Endothelial cell of umbilical vein (primary cell): ENCODE results near the gene SMNDC1. TPM values are rescaled to one million over a fixed set of nuclear protein-coding genes. Genes with fewer than 3 reads are reported as not detected.
A peak's percentile ranks its signal among the peaks of the same experiment; 100 is the strongest.

Experiments
- BruUV-seq: library from RNA; stranded (reverse); fragments of 400-500 nt; replicated peaks from 2 replicates; lab custom pipeline; 2021; lab: Mats Ljungman, UMichigan
- CTCF ChIA-PET: fragments of 300-600, 350-600 bp; sonication (Branson Sonifier 250); formaldehyde crosslinking; loops from one replicate; lab custom pipeline; 2021; ENCODE audit warnings: antibody characterized with exemption, inconsistent platforms; lab: Charles Lee
- POLR2A ChIA-PET: fragments of 300-600, 350-600 bp; sonication (Branson Sonifier 250); formaldehyde crosslinking; loops from one replicate; lab custom pipeline; 2021; ENCODE audit warnings: antibody characterized with exemption, inconsistent platforms; lab: Charles Lee
- DNase-seq: peaks from one replicate; pipeline ENCODE4 v3.0.0-alpha.2; 2011; ENCODE audit warnings: low read depth, low spot score
- FAIRE-seq: peaks from 2 replicates; lab custom pipeline; 2011; peaks lifted over from hg19 to GRCh38; lab: Jason Lieb, UNC
- H2AFZ ChIP-seq: 2 replicates; pipeline ENCODE4 v1.6.0; 2012; ENCODE audit warnings: low read depth, low read length, control low read depth, inconsistent platforms
- H3K27ac ChIP-seq: 2 replicates; pipeline ENCODE4 v1.5.1; 2011; ENCODE audit warnings: low read depth, mild to moderate bottlenecking, control low read depth, low read length, moderate library complexity; ENCODE audit not compliant: insufficient read depth
- H3K27me3 ChIP-seq, 2 experiments: 2 replicates each; pipeline versions ENCODE4 v1.6.0 to v1.6.1; 2011; ENCODE audit warnings: low read length in 2 of 2, mixed read lengths in 1 of 2; ENCODE audit not compliant: control insufficient read depth in 2 of 2, insufficient read depth in 2 of 2
- H3K36me3 ChIP-seq, 2 experiments: 2 replicates in 1 of 2; 3 replicates in 1 of 2; pipeline ENCODE4 v1.5.1; 2011; ENCODE audit warnings: low read length in 2 of 2, mild to moderate bottlenecking in 1 of 2, moderate library complexity in 1 of 2; ENCODE audit not compliant: control insufficient read depth in 2 of 2, insufficient read depth in 2 of 2; ENCODE audit errors: extremely low read depth in 1 of 2
- H3K4me1 ChIP-seq: 3 replicates; pipeline ENCODE4 v1.5.1; 2011; ENCODE audit warnings: mild to moderate bottlenecking, low read length; ENCODE audit not compliant: control insufficient read depth, insufficient read depth; ENCODE audit errors: extremely low read depth
- H3K4me2 ChIP-seq: 2 replicates; pipeline ENCODE4 v1.6.1; 2011; ENCODE audit warnings: low read length, control low read depth, mixed read lengths; ENCODE audit not compliant: insufficient read depth
- H3K4me3 ChIP-seq, 3 experiments: fragments of 200-600 bp in 1 of 3; sonication (generic), shearing (Covaris generic) in 1 of 3; replicated peaks in 1 of 3; 2 replicates each; pipeline ENCODE4 v1.5.1; 2011 to 2016; ENCODE audit warnings: control low read depth in 3 of 3, low read length in 3 of 3, mild to moderate bottlenecking in 2 of 3, inconsistent platforms in 1 of 3, low read depth in 1 of 3, moderate library complexity in 1 of 3; ENCODE audit not compliant: insufficient read depth in 1 of 3
- H3K79me2 ChIP-seq: 2 replicates; pipeline ENCODE4 v1.6.0; 2012; ENCODE audit warnings: low read length, inconsistent platforms; ENCODE audit not compliant: control insufficient read depth, insufficient read depth
- H3K9ac ChIP-seq: replicated peaks from 2 replicates; pipeline ENCODE3; 2011; ENCODE audit warnings: low read length, control low read depth; ENCODE audit not compliant: insufficient read depth; ENCODE audit errors: extremely low read depth
- H3K9me1 ChIP-seq: replicated peaks from 3 replicates; pipeline ENCODE4 v1.6.0; 2011; ENCODE audit warnings: mild to moderate bottlenecking, low read length; ENCODE audit not compliant: control insufficient read depth, insufficient read depth; ENCODE audit errors: extremely low read depth
- H3K9me3 ChIP-seq: replicated peaks from 2 replicates; pipeline ENCODE4 v1.5.1; 2012; ENCODE audit warnings: low read length, inconsistent platforms; ENCODE audit not compliant: control insufficient read depth, insufficient read depth
- H4K20me1 ChIP-seq: replicated peaks from 2 replicates; pipeline ENCODE3; 2011; ENCODE audit warnings: mild to moderate bottlenecking, low read length; ENCODE audit not compliant: control insufficient read depth, insufficient read depth; ENCODE audit errors: extremely low read depth
- CTCF ChIP-seq, 2 donors: IDR thresholded peaks; 1 replicate in 1 of 2; 2 replicates in 1 of 2; pipeline ENCODE4 v1.5.1; 2011; ENCODE audit warnings: low read length in 2 of 2, mild to moderate bottlenecking in 2 of 2, moderate library complexity in 2 of 2, control low read depth in 1 of 2, inconsistent platforms in 1 of 2, low read depth in 1 of 2; ENCODE audit not compliant: insufficient read depth in 1 of 2; ENCODE audit errors: extremely low read depth in 1 of 2
- EZH2 ChIP-seq: IDR thresholded peaks from 2 replicates; pipeline ENCODE4 v1.6.1; 2012; ENCODE audit warnings: borderline replicate concordance, low read depth, mild to moderate bottlenecking, moderate library complexity, low read length, inconsistent platforms; ENCODE audit not compliant: severe bottlenecking
- FOS ChIP-seq: IDR thresholded peaks from 2 replicates; pipeline ENCODE4 v1.6.1; 2011; ENCODE audit warnings: mild to moderate bottlenecking, low read length, moderate library complexity, borderline replicate concordance; ENCODE audit not compliant: insufficient read depth
- GATA2 ChIP-seq: IDR thresholded peaks from 2 replicates; pipeline ENCODE4 v1.7.0; 2011; ENCODE audit warnings: low read depth, mild to moderate bottlenecking, moderate library complexity, mixed read lengths, low read length; ENCODE audit not compliant: insufficient read length, insufficient read depth
- JUN ChIP-seq: IDR thresholded peaks from 2 replicates; pipeline ENCODE4 v1.6.1; 2011; ENCODE audit warnings: borderline replicate concordance, low read depth; ENCODE audit not compliant: insufficient read length, insufficient read depth
- MAX ChIP-seq: IDR thresholded peaks from 2 replicates; pipeline ENCODE4 v1.6.1; 2011; ENCODE audit not compliant: insufficient read depth, insufficient read length
- MYC ChIP-seq: IDR thresholded peaks from one replicate; pipeline ENCODE4 v1.6.1; 2011; ENCODE audit warnings: mild to moderate bottlenecking, low read depth, low read length
- POLR2A ChIP-seq: IDR thresholded peaks from 2 replicates; pipeline ENCODE4 v1.6.1; 2012; ENCODE audit warnings: low read depth, mild to moderate bottlenecking, control low read depth, low read length
- POLR2AphosphoS5 ChIP-seq: IDR thresholded peaks from 2 replicates; pipeline ENCODE4 v1.6.1; 2012; ENCODE audit warnings: low read depth, mild to moderate bottlenecking, control low read depth, low read length, moderate library complexity; ENCODE audit not compliant: insufficient read depth
- dilution Hi-C: fragments of 300-500 bp; cut with MboI; formaldehyde crosslinking; loops from one replicate; pipeline ENCODE4 v1.15.0; 2019; ENCODE audit warnings: low sequenced_read_pairs; ENCODE audit not compliant: extremely low pct_ligation_motif_present
- intact Hi-C: fragments of 100-400 bp; cut with micrococcal nuclease; formaldehyde crosslinking; loops from one replicate; pipeline ENCODE4 v1.10.0; 2022
- polyA plus RNA-seq, 4 experiments: library from polyadenylated mRNA; depleted of rRNA in 3 of 4; stranded (reverse) in 3 of 4; unstranded in 1 of 4; fragments of >200 nt; gene quantifications; 2 replicates each; pipeline versions ENCODE4 v1.2.1 to v1.2.3, GENCODE V29; 2011 to 2012; ENCODE audit warnings: missing spikeins in 1 of 4
- total RNA-seq: library from RNA; stranded (reverse); gene quantifications from 2 replicates; pipeline ENCODE4 v1.2.3, GENCODE V29; 2021

SMNDC1 gene
- total and polyA plus RNA-seq, 2 donors (not counting 3 experiments of a cell fraction or from before 2014, with no cell fraction given), result 7.1 to 39.3 TPM

GRCh38 chr10:110304394-110304779, 333 bp downstream of the SMNDC1 start:
- H3K4me1 ChIP-seq, result peaks cover 42% of the 10 kb centered on the region
- dilution Hi-C loops, result no loop called here
- peak overlapping the region; percentile 99 for H3K9ac ChIP-seq
- FAIRE-seq (no peak), DNase-seq (no peak)
- BruUV-seq, result TSS peak; percentile 23
- peaks cover 7 to 17% of the 10 kb centered on the region in 2 experiments for H3K36me3 ChIP-seq
- peak overlapping the region; percentile 21 for H2AFZ ChIP-seq
- intact Hi-C loops, result loop anchor here (1.0 kb wide), 1 partner anchor 167 kb away; no protein-coding TSS in a partner anchor
- H3K27me3 ChIP-seq, result no peaks in the 10 kb centered on the region
- no peaks in the 10 kb centered on the region for H3K9me3 ChIP-seq
- TF ChIP-seq POLR2A (no peak), EZH2 (no peak)
- H3K4me2 ChIP-seq, result peak overlapping the region; percentile 95
- no peaks in the 10 kb centered on the region for H3K9me1 ChIP-seq
- H3K4me3 ChIP-seq, result peak overlapping the region; percentile 95 to 99 (median 99)
- H4K20me1 ChIP-seq, result peaks cover 9% of the 10 kb centered on the region
- POLR2A ChIA-PET, result interaction anchor here (0.6 to 1.0 kb wide), 4 partner anchors 8 to 592 kb away, joined by 3 to 10 read pairs (median 6); no protein-coding TSS in a partner anchor
- H3K27ac ChIP-seq, result peak overlapping the region; percentile 97
- H3K79me2 ChIP-seq, result peaks cover 51% of the 10 kb centered on the region
- CTCF ChIA-PET, result interaction anchor here (0.6 to 4.2 kb wide), 16 partner anchors 8 to 1833 kb away, joined by 3 to 80 read pairs (median 7); no protein-coding TSS in a partner anchor

GRCh38 chr10:110303681-110304080, 1.0 kb downstream of the SMNDC1 start:
- FAIRE-seq (no peak), DNase-seq (peak; percentile 6)
- no peaks in the 10 kb centered on the region for H3K27me3 ChIP-seq
- intact Hi-C loops (loop anchor here (1.0 kb wide), 1 partner anchor 166 kb away; no protein-coding TSS in a partner anchor), dilution Hi-C loops (no loop called here)
- peak overlapping the region; percentile 95 to 99 (median 99) for H3K4me3 ChIP-seq
- no peak overlapping the region for H2AFZ ChIP-seq
- H3K4me2 ChIP-seq, result peak overlapping the region; percentile 95
- peaks cover 52% of the 10 kb centered on the region for H3K79me2 ChIP-seq
- peak overlapping the region; percentile 97 for H3K27ac ChIP-seq
- ChIA-PET POLR2A (no interaction called here), CTCF (interaction anchor here (1.0 to 3.2 kb wide), 5 partner anchors 95 to 1833 kb away, joined by 3 to 15 read pairs (median 3); no protein-coding TSS in a partner anchor)
- H3K36me3 ChIP-seq, result peaks cover 7 to 24% of the 10 kb centered on the region in 2 experiments
- H3K9me1 ChIP-seq, result no peaks in the 10 kb centered on the region
- H4K20me1 ChIP-seq, result peaks cover 10% of the 10 kb centered on the region
- H3K4me1 ChIP-seq, result peaks cover 38% of the 10 kb centered on the region
- TF ChIP-seq MYC (no peak), MAX (no peak), GATA2 (no peak), CTCF (IDR thresholded peaks at IDR 0.05; ENCODE audit: extremely low read depth in 1 of 2, insufficient read depth in 1 of 2, low read depth in 1 of 2, low read length in 2 of 2) (no peak), POLR2A (no peak), POLR2AphosphoS5 (no peak), JUN (no peak), FOS (no peak), EZH2 (no peak)
- peak overlapping the region; percentile 99 for H3K9ac ChIP-seq
- no peaks in the 10 kb centered on the region for H3K9me3 ChIP-seq
- BruUV-seq, result no TSS peak
